Measurements from ENCODE around the gene BTN1A1. TPM values are rescaled to one million over a fixed set of nuclear protein-coding genes. Genes with fewer than 3 reads are reported as not detected.

Gene BTN1A1
- total RNA-seq, 1 donor from 2014 or later, result not detected

GRCh38 chr6:26552205-26552604 lies 52.1 kb downstream of the BTN1A1 start:
- H3K27ac Mint-ChIP-seq (ENCODE audit: unreplicated experiment), result no peak overlapping the region
- peaks cover 20% of the 10 kb centered on the region for H3K4me1 Mint-ChIP-seq
- peaks cover 6% of the 10 kb centered on the region for H3K36me3 Mint-ChIP-seq (ENCODE audit: low read depth)
- H3K9me3 Mint-ChIP-seq, result no peaks in the 10 kb centered on the region
- no peak overlapping the region for H3K4me3 Mint-ChIP-seq
- TF ChIP-seq CTCF (conservative IDR thresholded peaks at IDR 0.05), result no peak
- no peak for DNase-seq (ENCODE audit: low read depth, low spot score)
- peaks cover 19% of the 10 kb centered on the region for H3K27me3 Mint-ChIP-seq (ENCODE audit: low read depth)

- no peaks in the 10 kb centered on the region for H3K9me3 Mint-ChIP-seq
Measured at GRCh38 chr6:26552640-26553188, 52.6 kb downstream of the BTN1A1 start.

GRCh38 chr6:26553264-26553634 lies 53.1 kb downstream of the BTN1A1 start:
- no peak overlapping the region for H3K4me3 Mint-ChIP-seq
- H3K36me3 Mint-ChIP-seq (ENCODE audit: low read depth), result peaks cover 6% of the 10 kb centered on the region
- peaks cover 22% of the 10 kb centered on the region for H3K27me3 Mint-ChIP-seq (ENCODE audit: low read depth)
- H3K4me1 Mint-ChIP-seq, result peaks cover 20% of the 10 kb centered on the region
- peak; percentile 80 for DNase-seq (ENCODE audit: low read depth, low spot score)
- H3K27ac Mint-ChIP-seq (ENCODE audit: unreplicated experiment), result no peak overlapping the region
- H3K9me3 Mint-ChIP-seq, result no peaks in the 10 kb centered on the region
- TF ChIP-seq CTCF (conservative IDR thresholded peaks at IDR 0.05), result no peak

More at GRCh38 chr6:26552640-26553188, 52.6 kb downstream of the BTN1A1 start:
- Mint-ChIP-seq H3K36me3 (ENCODE audit: low read depth) (peaks cover 6% of the 10 kb centered on the region), H3K27ac (ENCODE audit: unreplicated experiment) (no peak overlapping the region), H3K4me3 (no peak overlapping the region), H3K4me1 (peaks cover 20% of the 10 kb centered on the region), H3K27me3 (ENCODE audit: low read depth) (peaks cover 22% of the 10 kb centered on the region)
- DNase-seq (ENCODE audit: low read depth, low spot score), result no peak
- no peak for TF ChIP-seq CTCF (conservative IDR thresholded peaks at IDR 0.05)

GRCh38 chr6:26553635-26554446 lies 53.7 kb downstream of the BTN1A1 start:
- H3K4me1 Mint-ChIP-seq, result peaks cover 20% of the 10 kb centered on the region
- DNase-seq (ENCODE audit: low read depth, low spot score), result peak; percentile 76
- no peaks in the 10 kb centered on the region for H3K9me3 Mint-ChIP-seq
- no peak overlapping the region for H3K27ac Mint-ChIP-seq (ENCODE audit: unreplicated experiment)
- no peak overlapping the region for H3K4me3 Mint-ChIP-seq
- TF ChIP-seq CTCF (conservative IDR thresholded peaks at IDR 0.05), result no peak
- peaks cover 22% of the 10 kb centered on the region for H3K27me3 Mint-ChIP-seq (ENCODE audit: low read depth)
- peaks cover 6% of the 10 kb centered on the region for H3K36me3 Mint-ChIP-seq (ENCODE audit: low read depth)

GRCh38 chr6:26554447-26554696 lies 54.3 kb downstream of the BTN1A1 start:
- Mint-ChIP-seq H3K36me3 (ENCODE audit: low read depth) (peaks cover 6% of the 10 kb centered on the region), H3K27ac (ENCODE audit: unreplicated experiment) (no peak overlapping the region), H3K4me3 (no peak overlapping the region), H3K9me3 (no peaks in the 10 kb centered on the region), H3K27me3 (ENCODE audit: low read depth) (peaks cover 22% of the 10 kb centered on the region), H3K4me1 (peaks cover 20% of the 10 kb centered on the region)
- no peak for DNase-seq (ENCODE audit: low read depth, low spot score)
- TF ChIP-seq CTCF (conservative IDR thresholded peaks at IDR 0.05), result no peak

Measured in neural crest cell (in vitro differentiated cells).